Gastrocnemius medialis (tissue), 4 donors: Measurements from ENCODE around the gene FKBP9. TPM values are rescaled to one million over a fixed set of nuclear protein-coding genes. Genes with fewer than 3 reads are reported as not detected.
A peak's percentile ranks its signal among the peaks of the same experiment; 100 is the strongest.
"Not testable (repeated sequence)": the region's sequence is repeated elsewhere in the genome, so short reads cannot be mapped to it uniquely, and the experiment has no call there.

Source experiments
- ATAC-seq, 2 donors: fragments of 150-250 bp; one replicate each; pipeline ENCODE4 v1.9.1; 2016
- DNase-seq, 2 donors: peaks; one replicate each; pipeline ENCODE4 v3.0.0-alpha.2; 2019
- H3K27ac ChIP-seq, 4 donors: fragments of 200-600 bp; sonication (generic); 1 replicate in 1 of 4; 2 replicates in 3 of 4; pipeline ENCODE4 v1.5.1; 2016 to 2018; ENCODE audit warnings: mild to moderate bottlenecking in 2 of 4, moderate library complexity in 1 of 4
- H3K27me3 ChIP-seq, 3 donors: fragments of 200-600 bp; sonication (generic) in 2 of 3; 1 replicate in 1 of 3; 2 replicates in 2 of 3; pipeline versions ENCODE4 v1.5.1 to v1.6.0; 2016 to 2019; ENCODE audit warnings: mild to moderate bottlenecking in 1 of 3, moderate library complexity in 1 of 3
- H3K36me3 ChIP-seq, 2 donors: fragments of 200-600 bp; sonication (generic) in 1 of 2; one replicate each; pipeline ENCODE4 v1.5.1; 2017 to 2018
- H3K4me1 ChIP-seq, 2 donors: fragments of 200-600 bp; sonication (generic) in 1 of 2; one replicate each; pipeline ENCODE4 v1.5.1; 2016 to 2017; ENCODE audit warnings: mild to moderate bottlenecking in 2 of 2
- H3K4me3 ChIP-seq, 4 donors: fragments of 200-600 bp; sonication (generic) in 3 of 4; 1 replicate in 1 of 4; 2 replicates in 3 of 4; pipeline ENCODE4 v1.5.1; 2016 to 2019; ENCODE audit warnings: mild to moderate bottlenecking in 2 of 4
- H3K9me3 ChIP-seq, 3 donors: fragments of 200-600 bp; sonication (generic) in 2 of 3; 1 replicate in 1 of 3; 2 replicates in 2 of 3; pipeline ENCODE4 v1.5.1; 2016 to 2019
- CTCF ChIP-seq, 5 experiments: fragments of 450-650 bp in 3 of 5; fragments of 200-600 bp in 2 of 5; sonication (generic) in 2 of 5; IDR thresholded peaks in 4 of 5; conservative IDR thresholded peaks in 1 of 5; 1 replicate in 4 of 5; 2 replicates in 1 of 5; pipeline ENCODE4 v1.5.1; 2016 to 2019; ENCODE audit warnings: antibody characterized with exemption in 5 of 5, mild to moderate bottlenecking in 3 of 5, moderate library complexity in 3 of 5
- in situ Hi-C, 4 donors: fragments of 200-750 bp; cut with MboI; loops; one replicate each; pipeline versions ENCODE4 v1.15.0 to v1.8.0; 2017; ENCODE audit warnings: low sequenced_read_pairs in 4 of 4
- intact Hi-C: fragments of 100-400 bp; cut with DNase I; formaldehyde crosslinking; loops from one replicate; pipeline ENCODE4 v1.15.1; 2023; ENCODE audit warnings: low total_unique reads
- total RNA-seq, 4 donors: library from RNA; depleted of rRNA; stranded (reverse); fragments of >200 nt; gene quantifications; one replicate each; pipeline versions ENCODE4 v1.1.0 to v1.2.3, GENCODE V29; 2016

Gene FKBP9
- total RNA-seq, 4 donors from 2014 or later: 32.1 to 72.1 (median 35.3) TPM

GRCh38 chr7:32964461-32965159 lies 7.4 kb downstream of the FKBP9 start:
- DNase-seq, intact Hi-C loops, H3K4me3 ChIP-seq, H3K36me3 ChIP-seq, H3K27me3 ChIP-seq, H3K9me3 ChIP-seq: not testable (repeated sequence)
- in situ Hi-C loops: loop anchor here in 1 of 4 donors (25.0 kb wide), 1 partner anchor 98 kb away; the partner anchor contains the start of gene NT5C3A
- Histone ChIP-seq H3K27ac (peak overlapping the region in 1 of 4 donors; percentile 35), H3K4me1 (peaks cover 12 to 16% of the 10 kb centered on the region in 2 donors)
- ATAC-seq: peak; percentile 56 to 76
- peak in 2 of 5 experiments; percentile 16 to 22 for TF ChIP-seq CTCF (IDR thresholded peaks at IDR 0.05 in 4 of 5, conservative IDR thresholded peaks at IDR 0.05 in 1 of 5)

GRCh38 chr7:32966489-32967267 lies 9.4 kb downstream of the FKBP9 start:
- H3K27me3 ChIP-seq, H3K27ac ChIP-seq, ATAC-seq, H3K36me3 ChIP-seq, DNase-seq, intact Hi-C loops, H3K9me3 ChIP-seq, H3K4me3 ChIP-seq: not testable (repeated sequence)
- in situ Hi-C loops: loop anchor here in 1 of 4 donors (25.0 kb wide), 1 partner anchor 96 kb away; the partner anchor contains the start of gene NT5C3A
- H3K4me1 ChIP-seq: peaks cover 17 to 19% of the 10 kb centered on the region in 2 donors

GRCh38 chr7:32967268-32967582 lies 10.0 kb downstream of the FKBP9 start:
- H3K36me3 ChIP-seq, H3K27me3 ChIP-seq, H3K4me3 ChIP-seq, H3K27ac ChIP-seq, H3K9me3 ChIP-seq, DNase-seq, intact Hi-C loops, ATAC-seq: not testable (repeated sequence)
- peaks cover 20 to 25% of the 10 kb centered on the region in 2 donors for H3K4me1 ChIP-seq
- in situ Hi-C loops: loop anchor here in 1 of 4 donors (25.0 kb wide), 1 partner anchor 95 kb away; the partner anchor contains the start of gene NT5C3A

GRCh38 chr7:32971967-32972366 lies 14.7 kb downstream of the FKBP9 start:
- ATAC-seq: peak; percentile 68 to 74
- H3K36me3 ChIP-seq, DNase-seq, H3K4me3 ChIP-seq, H3K9me3 ChIP-seq, intact Hi-C loops, H3K27me3 ChIP-seq: not testable (repeated sequence)
- in situ Hi-C loops: loop anchor here in 1 of 4 donors (25.0 kb wide), 1 partner anchor 90 kb away; the partner anchor contains the start of gene NT5C3A
- H3K4me1 ChIP-seq: peaks cover 9 to 11% of the 10 kb centered on the region in 2 donors
- peak overlapping the region; percentile 31 to 72 (median 54) for H3K27ac ChIP-seq

GRCh38 chr7:32977159-32977558 lies 19.9 kb downstream of the FKBP9 start:
- in situ Hi-C loops, H3K9me3 ChIP-seq, H3K27ac ChIP-seq, DNase-seq, H3K4me3 ChIP-seq, H3K36me3 ChIP-seq, H3K4me1 ChIP-seq, H3K27me3 ChIP-seq, intact Hi-C loops: not testable (repeated sequence)
- ATAC-seq: peak in 1 of 2 donors; percentile 64

- H3K4me1 ChIP-seq, H3K9me3 ChIP-seq, intact Hi-C loops, H3K27ac ChIP-seq, H3K4me3 ChIP-seq, H3K36me3 ChIP-seq, ATAC-seq, in situ Hi-C loops, H3K27me3 ChIP-seq: not testable (repeated sequence)
- DNase-seq: peak in 1 of 2 donors; percentile 29
These were observed 22.0 kb downstream of the FKBP9 start for GRCh38 chr7:32979246-32979645.

GRCh38 chr7:32979902-32980301 lies 22.7 kb downstream of the FKBP9 start:
- not testable (repeated sequence) for H3K27ac ChIP-seq

GRCh38 chr7:32988148-32988547 lies 30.9 kb downstream of the FKBP9 start:
- intact Hi-C loops, ATAC-seq, H3K4me1 ChIP-seq, H3K27me3 ChIP-seq, DNase-seq, in situ Hi-C loops, H3K9me3 ChIP-seq, H3K4me3 ChIP-seq, H3K27ac ChIP-seq: not testable (repeated sequence)
- H3K36me3 ChIP-seq: peaks cover 0 to 13% of the 10 kb centered on the region in 2 donors

More at GRCh38 chr7:32979902-32980301, 22.7 kb downstream of the FKBP9 start:
- intact Hi-C loops, DNase-seq, H3K4me1 ChIP-seq, H3K9me3 ChIP-seq, H3K27me3 ChIP-seq, H3K4me3 ChIP-seq, H3K36me3 ChIP-seq, ATAC-seq, in situ Hi-C loops: not testable (repeated sequence)

- in situ Hi-C loops, H3K4me1 ChIP-seq, H3K27me3 ChIP-seq, intact Hi-C loops, H3K4me3 ChIP-seq, H3K27ac ChIP-seq, DNase-seq, H3K9me3 ChIP-seq, ATAC-seq: not testable (repeated sequence)
- peaks cover 0 to 13% of the 10 kb centered on the region in 2 donors for H3K36me3 ChIP-seq
These were observed 33.9 kb downstream of the FKBP9 start for GRCh38 chr7:32991068-32991585.

- H3K9me3 ChIP-seq, H3K4me3 ChIP-seq, in situ Hi-C loops, H3K27me3 ChIP-seq, intact Hi-C loops, H3K4me1 ChIP-seq, H3K27ac ChIP-seq, ATAC-seq, DNase-seq: not testable (repeated sequence)
- H3K36me3 ChIP-seq: peaks cover 0 to 13% of the 10 kb centered on the region in 2 donors
These were observed 34.9 kb downstream of the FKBP9 start for GRCh38 chr7:32991975-32992700.
